CD14-positive monocyte (primary cell): ENCODE data around the gene SPATA16. TPM values are rescaled to one million over a fixed set of nuclear protein-coding genes. Genes with fewer than 3 reads are reported as not detected.

Source experiments
- DNase-seq, 3 donors: peaks; one replicate each; pipeline ENCODE4 v3.0.0-alpha.2; 2011 to 2022
- H2AFZ ChIP-seq: 2 replicates; pipeline ENCODE4 v1.6.0; 2012; ENCODE audit warnings: mild to moderate bottlenecking, low read depth, low read length, inconsistent platforms; ENCODE audit not compliant: insufficient read depth, poor library complexity, severe bottlenecking
- H3K27ac ChIP-seq, 2 donors: 1 replicate in 1 of 2; 2 replicates in 1 of 2; pipeline ENCODE4 v1.5.1; 2012 to 2013; ENCODE audit warnings: low read length in 2 of 2, control low read depth in 1 of 2, inconsistent platforms in 1 of 2, low read depth in 1 of 2, mild to moderate bottlenecking in 1 of 2
- H3K27me3 ChIP-seq, 2 donors: one replicate each; pipeline versions ENCODE4 v1.6.0 to v1.6.1; 2011 to 2013; ENCODE audit warnings: low read length in 2 of 2; ENCODE audit not compliant: control insufficient read depth in 2 of 2, insufficient read depth in 2 of 2
- H3K36me3 ChIP-seq, 2 donors: replicated peaks in 1 of 2; 1 replicate in 1 of 2; 2 replicates in 1 of 2; pipeline versions ENCODE4 v1.5.1 to v1.6.1; 2012 to 2013; ENCODE audit warnings: low read length in 2 of 2, control low read depth in 1 of 2, inconsistent platforms in 1 of 2, mild to moderate bottlenecking in 1 of 2; ENCODE audit not compliant: insufficient read depth in 2 of 2, control insufficient read depth in 1 of 2
- H3K4me1 ChIP-seq, 2 donors: 1 replicate in 1 of 2; 2 replicates in 1 of 2; pipeline versions ENCODE4 v1.5.1 to v1.6.1; 2012 to 2013; ENCODE audit warnings: low read length in 2 of 2, control low read depth in 1 of 2, inconsistent platforms in 1 of 2, mild to moderate bottlenecking in 1 of 2, moderate library complexity in 1 of 2; ENCODE audit not compliant: insufficient read depth in 2 of 2, control insufficient read depth in 1 of 2
- H3K4me2 ChIP-seq: replicated peaks from 2 replicates; pipeline ENCODE3; 2012; ENCODE audit warnings: low read length, moderate library complexity, mild to moderate bottlenecking; ENCODE audit not compliant: poor library complexity, severe bottlenecking; ENCODE audit errors: extremely low read depth
- H3K4me3 ChIP-seq, 3 experiments: fragments of 200-600 bp in 1 of 3; sonication (generic) in 1 of 3; replicated peaks in 1 of 3; 1 replicate in 2 of 3; 2 replicates in 1 of 3; pipeline ENCODE4 v1.5.1; 2011 to 2013; ENCODE audit warnings: low read length in 3 of 3, mild to moderate bottlenecking in 3 of 3, control low read depth in 2 of 3, low read depth in 2 of 3, inconsistent platforms in 1 of 3, moderate library complexity in 1 of 3
- H3K79me2 ChIP-seq: 2 replicates; pipeline ENCODE4 v1.6.0; 2012; ENCODE audit warnings: mild to moderate bottlenecking, control low read depth, inconsistent platforms, low read length, moderate library complexity; ENCODE audit not compliant: insufficient read depth
- H3K9ac ChIP-seq: 2 replicates; pipeline ENCODE4 v1.6.0; 2017; ENCODE audit warnings: low read length, mild to moderate bottlenecking; ENCODE audit not compliant: insufficient read depth, poor library complexity, severe bottlenecking
- H3K9me3 ChIP-seq, 2 donors: replicated peaks in 1 of 2; 1 replicate in 1 of 2; 2 replicates in 1 of 2; pipeline versions ENCODE4 v1.5.1 to v1.6.1; 2012 to 2013; ENCODE audit warnings: low read length in 2 of 2, control low read depth in 1 of 2; ENCODE audit not compliant: control insufficient read depth in 1 of 2, insufficient read depth in 1 of 2
- H4K20me1 ChIP-seq: 2 replicates; pipeline ENCODE4 v1.6.0; 2012; ENCODE audit warnings: mild to moderate bottlenecking, low read length, control low read depth, moderate library complexity; ENCODE audit not compliant: insufficient read depth
- H3K27ac Mint-ChIP-seq, 7 donors: one replicate each; pipeline ENCODE4 v1.8.0; 2020; ENCODE audit warnings: mild to moderate bottlenecking in 7 of 7, mixed read lengths in 7 of 7, moderate library complexity in 6 of 7, inconsistent platforms in 2 of 7
- H3K27me3 Mint-ChIP-seq, 3 donors: one replicate each; pipeline ENCODE4 v1.8.0; 2021 to 2022; ENCODE audit warnings: low read depth in 3 of 3, mild to moderate bottlenecking in 3 of 3, mixed read lengths in 3 of 3, moderate library complexity in 3 of 3, inconsistent platforms in 1 of 3
- H3K36me3 Mint-ChIP-seq, 2 donors: one replicate each; pipeline ENCODE4 v1.8.0; 2020; ENCODE audit warnings: mixed read lengths in 2 of 2, inconsistent platforms in 1 of 2, mild to moderate bottlenecking in 1 of 2
- H3K4me1 Mint-ChIP-seq: one replicate; pipeline ENCODE4 v1.8.0; 2020; ENCODE audit warnings: mild to moderate bottlenecking, mixed read lengths
- H3K4me3 Mint-ChIP-seq, 2 donors: one replicate each; pipeline ENCODE4 v1.8.0; 2020; ENCODE audit warnings: mild to moderate bottlenecking in 2 of 2, mixed read lengths in 2 of 2, moderate library complexity in 1 of 2
- H3K9me3 Mint-ChIP-seq, 7 donors: one replicate each; pipeline ENCODE4 v1.8.0; 2020 to 2022; ENCODE audit warnings: mixed read lengths in 7 of 7, mild to moderate bottlenecking in 6 of 7, moderate library complexity in 6 of 7, inconsistent platforms in 2 of 7
- WGBS: methylation state at CpG from one replicate; pipeline ENCODE4 v1.1.5; 2013; ENCODE audit warnings: missing lambda C conversion rate; ENCODE audit not compliant: insufficient coverage; 5-methylcytosine and 5-hydroxymethylcytosine counted together
- intact Hi-C, 2 donors: fragments of 100-400 bp; cut with micrococcal nuclease; formaldehyde crosslinking; loops; one replicate each; pipeline versions ENCODE4 v1.15.0 to v1.15.1; 2023
- polyA plus RNA-seq, 3 donors: library from polyadenylated mRNA; depleted of rRNA in 1 of 3; unstranded in 2 of 3; stranded (reverse) in 1 of 3; fragments of 300-500 nt in 2 of 3; fragments of >200 nt in 1 of 3; fragmentation: Illumina TruSeq in 2 of 3; gene quantifications; 1 replicate in 2 of 3; 2 replicates in 1 of 3; pipeline ENCODE4 v1.2.3, GENCODE V29; 2012 to 2021
- TF ChIP-seq, protein P1 (sequence below): fragments of 200-600 bp; IDR thresholded peaks from one replicate; pipeline ENCODE4 v1.8.0; 2022; ENCODE audit warnings: antibody characterized with exemption, mild to moderate bottlenecking

The SPATA16 gene
- polyA plus RNA-seq, 3 donors, result not detected

DNA sequence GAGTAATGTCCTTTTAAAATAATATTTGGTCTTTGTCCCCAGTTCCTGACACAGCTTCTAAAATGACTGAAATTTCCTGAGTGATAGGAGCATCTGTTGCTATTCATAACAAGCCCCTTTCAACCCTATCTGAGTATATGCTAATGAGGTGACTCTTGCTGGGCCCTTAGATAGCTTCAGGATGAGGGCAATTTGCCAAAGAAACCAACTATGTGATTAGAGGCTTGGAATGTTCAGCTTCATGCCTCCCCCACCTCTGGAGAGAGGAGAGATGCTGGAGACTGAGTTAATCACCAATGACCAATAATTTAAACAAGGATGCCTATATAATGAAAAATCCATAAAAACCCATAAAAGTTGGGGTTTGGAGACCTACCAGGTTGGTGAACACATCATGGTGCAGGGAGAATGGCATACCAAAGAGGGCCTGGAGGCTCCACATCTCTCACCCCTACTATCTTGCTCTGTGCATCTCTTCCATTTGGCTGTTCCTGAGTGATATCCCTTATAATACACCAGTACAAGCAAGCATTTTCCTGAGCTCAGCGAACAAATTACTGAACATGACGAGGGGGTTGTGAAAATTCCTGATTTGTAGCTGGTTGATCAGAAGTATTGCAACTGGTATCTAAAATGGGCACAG, 201.3 kb downstream of the SPATA16 start:
- H3K27ac ChIP-seq, result no peak overlapping the region
- H3K9me3 ChIP-seq, result no peaks in the 10 kb centered on the region
- no peak overlapping the region for H3K4me2 ChIP-seq
- WGBS, result no CpG with 5 or more reads among the region's 2 CpGs
- Mint-ChIP-seq H3K36me3 (no peaks in the 10 kb centered on the region), H3K27me3 (peaks cover 0 to 2% (median 0%) of the 10 kb centered on the region in 3 donors), H3K9me3 (peaks cover 0 to 4% (median 0%) of the 10 kb centered on the region in 7 donors), H3K4me3 (no peak overlapping the region), H3K4me1 (no peaks in the 10 kb centered on the region), H3K27ac (no peak overlapping the region)
- no peaks in the 10 kb centered on the region for H3K36me3 ChIP-seq
- no peak for DNase-seq
- no peak overlapping the region for H3K9ac ChIP-seq
- intact Hi-C loops, result no loop called here
- H3K4me1 ChIP-seq, result no peaks in the 10 kb centered on the region
- H3K27me3 ChIP-seq, result no peaks in the 10 kb centered on the region
- no peak overlapping the region for H3K4me3 ChIP-seq
- TF ChIP-seq, protein P1, sequence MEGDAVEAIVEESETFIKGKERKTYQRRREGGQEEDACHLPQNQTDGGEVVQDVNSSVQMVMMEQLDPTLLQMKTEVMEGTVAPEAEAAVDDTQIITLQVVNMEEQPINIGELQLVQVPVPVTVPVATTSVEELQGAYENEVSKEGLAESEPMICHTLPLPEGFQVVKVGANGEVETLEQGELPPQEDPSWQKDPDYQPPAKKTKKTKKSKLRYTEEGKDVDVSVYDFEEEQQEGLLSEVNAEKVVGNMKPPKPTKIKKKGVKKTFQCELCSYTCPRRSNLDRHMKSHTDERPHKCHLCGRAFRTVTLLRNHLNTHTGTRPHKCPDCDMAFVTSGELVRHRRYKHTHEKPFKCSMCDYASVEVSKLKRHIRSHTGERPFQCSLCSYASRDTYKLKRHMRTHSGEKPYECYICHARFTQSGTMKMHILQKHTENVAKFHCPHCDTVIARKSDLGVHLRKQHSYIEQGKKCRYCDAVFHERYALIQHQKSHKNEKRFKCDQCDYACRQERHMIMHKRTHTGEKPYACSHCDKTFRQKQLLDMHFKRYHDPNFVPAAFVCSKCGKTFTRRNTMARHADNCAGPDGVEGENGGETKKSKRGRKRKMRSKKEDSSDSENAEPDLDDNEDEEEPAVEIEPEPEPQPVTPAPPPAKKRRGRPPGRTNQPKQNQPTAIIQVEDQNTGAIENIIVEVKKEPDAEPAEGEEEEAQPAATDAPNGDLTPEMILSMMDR, result no peak
- no peaks in the 10 kb centered on the region for H3K79me2 ChIP-seq
- H2AFZ ChIP-seq, result no peak overlapping the region
- no peaks in the 10 kb centered on the region for H4K20me1 ChIP-seq

DNA sequence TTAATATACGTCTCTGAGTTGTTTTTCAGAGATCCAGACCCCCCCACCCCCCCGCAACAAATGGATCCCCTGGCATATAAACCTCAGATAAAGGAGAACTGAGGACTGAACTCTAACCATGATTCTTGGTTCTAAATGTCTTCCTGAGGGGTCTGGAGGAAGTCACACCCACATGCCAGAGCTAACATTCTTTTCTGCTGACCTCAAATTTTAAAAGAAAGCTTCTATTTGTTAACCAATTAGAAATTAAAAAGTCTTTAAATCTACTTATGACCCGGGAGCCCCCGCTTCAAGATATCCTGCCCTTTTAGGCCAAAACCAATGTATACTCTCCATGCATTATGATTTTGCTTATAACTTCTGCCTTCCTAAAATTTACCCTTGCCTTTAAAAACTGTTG, 202.2 kb downstream of the SPATA16 start:
- H3K27ac ChIP-seq, result no peak overlapping the region
- Mint-ChIP-seq H3K4me1 (no peaks in the 10 kb centered on the region), H3K4me3 (no peak overlapping the region), H3K27me3 (peaks cover 0 to 2% (median 0%) of the 10 kb centered on the region in 3 donors), H3K27ac (no peak overlapping the region), H3K36me3 (no peaks in the 10 kb centered on the region), H3K9me3 (peaks cover 0 to 2% (median 0%) of the 10 kb centered on the region in 7 donors)
- H3K9me3 ChIP-seq, result no peaks in the 10 kb centered on the region
- H3K4me3 ChIP-seq, result no peak overlapping the region
- H3K36me3 ChIP-seq, result no peaks in the 10 kb centered on the region
- no peak overlapping the region for H3K9ac ChIP-seq
- TF ChIP-seq, protein P1, result no peak
- no peaks in the 10 kb centered on the region for H3K27me3 ChIP-seq
- no CpG with 5 or more reads among the region's 4 CpGs for WGBS
- intact Hi-C loops, result no loop called here
- H3K79me2 ChIP-seq, result no peaks in the 10 kb centered on the region
- H4K20me1 ChIP-seq, result no peaks in the 10 kb centered on the region
- no peak for DNase-seq
- H3K4me1 ChIP-seq, result no peaks in the 10 kb centered on the region
- H3K4me2 ChIP-seq, result no peak overlapping the region
- H2AFZ ChIP-seq, result no peak overlapping the region
